HCEC 1CT (cell line): ENCODE results near the gene POU2AF2.
"Not testable (repeated sequence)": the region's sequence is repeated elsewhere in the genome, so short reads cannot be mapped to it uniquely, and the experiment has no call there.

Experiments
- DNase-seq: peaks from one replicate; pipeline ENCODE4 v3.0.0-alpha.2; 2017

Gene POU2AF2, protein sequence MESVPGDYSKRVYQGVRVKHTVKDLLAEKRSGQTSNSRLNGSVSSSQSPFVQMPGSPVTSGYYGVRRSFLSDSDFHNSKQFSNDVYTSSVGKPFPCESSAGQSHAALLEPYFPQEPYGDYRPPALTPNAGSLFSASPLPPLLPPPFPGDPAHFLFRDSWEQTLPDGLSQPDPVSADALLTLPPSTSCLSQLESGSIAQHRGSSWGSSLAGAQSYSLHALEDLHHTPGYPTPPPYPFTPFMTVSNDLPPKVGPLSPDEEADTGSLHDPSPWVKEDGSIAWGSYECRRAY

DNA sequence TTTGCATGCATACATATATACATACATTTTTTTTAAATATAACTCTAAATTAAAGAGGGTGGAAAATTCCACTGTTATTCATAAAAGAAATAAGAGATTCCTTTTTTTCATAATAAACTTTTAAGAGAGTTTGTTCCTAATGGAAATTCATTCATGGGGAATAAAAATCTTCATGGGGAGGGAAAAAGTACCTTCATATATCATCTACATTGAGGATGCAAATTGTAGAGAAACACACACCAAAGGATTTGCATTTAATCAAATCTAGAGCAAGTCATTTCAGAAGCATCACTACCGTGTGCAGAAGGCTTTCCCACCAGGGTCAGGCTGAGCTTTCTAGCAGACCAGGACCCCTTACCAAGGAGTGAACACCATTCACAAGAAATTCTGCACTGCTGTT is at the start of gene POU2AF2:
Gene POU2AF2, plus strand, starts transcription at position 301 of the 400 bp plus-strand sequence. CDS start 129 bp downstream, outside the sequence.
- no peak for DNase-seq

DNA sequence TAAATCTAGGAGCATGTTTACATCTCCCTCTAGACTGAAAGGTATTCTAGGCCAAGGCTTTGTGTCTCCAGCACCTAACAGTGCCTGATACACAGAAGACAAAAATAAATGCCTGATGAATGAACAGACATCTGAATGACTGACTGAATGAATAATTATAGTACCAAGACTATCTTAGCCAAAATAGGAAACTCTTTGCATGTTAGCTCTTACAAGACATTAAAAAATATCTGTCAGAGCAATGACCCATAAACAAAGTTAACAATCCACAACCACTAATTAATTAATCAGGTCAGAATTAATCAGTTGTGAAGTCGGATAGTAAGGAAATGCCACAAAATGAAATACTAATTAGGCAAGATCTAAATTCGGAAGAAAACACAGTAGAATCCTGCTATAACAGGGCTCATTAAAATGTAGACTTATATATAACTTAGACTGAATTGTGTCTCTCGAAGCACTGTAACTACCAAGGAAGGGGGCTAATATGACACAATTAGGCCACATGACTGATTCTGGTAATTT is 45.5 kb upstream of the POU2AF2 start:
- no peak for DNase-seq

DNA sequence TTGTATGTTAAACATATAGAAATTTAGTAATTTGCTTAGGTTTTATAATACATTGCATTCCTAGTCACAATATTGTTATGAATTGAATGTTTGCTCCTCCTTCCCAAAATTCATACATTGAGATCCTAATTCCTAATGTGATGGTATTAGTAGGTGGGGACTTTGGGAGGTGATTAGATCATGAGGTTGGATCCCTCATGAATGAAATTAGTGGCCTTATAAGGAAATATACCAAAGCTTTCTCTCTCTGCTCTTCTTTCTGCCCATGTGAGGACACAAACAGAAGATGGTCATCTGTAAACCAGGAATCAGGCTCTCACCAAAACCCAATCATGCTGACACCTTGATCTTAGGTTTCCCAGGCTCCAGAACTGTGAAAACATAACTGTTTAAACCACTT is 41.3 kb upstream of the POU2AF2 start:
- no peak for DNase-seq

DNA sequence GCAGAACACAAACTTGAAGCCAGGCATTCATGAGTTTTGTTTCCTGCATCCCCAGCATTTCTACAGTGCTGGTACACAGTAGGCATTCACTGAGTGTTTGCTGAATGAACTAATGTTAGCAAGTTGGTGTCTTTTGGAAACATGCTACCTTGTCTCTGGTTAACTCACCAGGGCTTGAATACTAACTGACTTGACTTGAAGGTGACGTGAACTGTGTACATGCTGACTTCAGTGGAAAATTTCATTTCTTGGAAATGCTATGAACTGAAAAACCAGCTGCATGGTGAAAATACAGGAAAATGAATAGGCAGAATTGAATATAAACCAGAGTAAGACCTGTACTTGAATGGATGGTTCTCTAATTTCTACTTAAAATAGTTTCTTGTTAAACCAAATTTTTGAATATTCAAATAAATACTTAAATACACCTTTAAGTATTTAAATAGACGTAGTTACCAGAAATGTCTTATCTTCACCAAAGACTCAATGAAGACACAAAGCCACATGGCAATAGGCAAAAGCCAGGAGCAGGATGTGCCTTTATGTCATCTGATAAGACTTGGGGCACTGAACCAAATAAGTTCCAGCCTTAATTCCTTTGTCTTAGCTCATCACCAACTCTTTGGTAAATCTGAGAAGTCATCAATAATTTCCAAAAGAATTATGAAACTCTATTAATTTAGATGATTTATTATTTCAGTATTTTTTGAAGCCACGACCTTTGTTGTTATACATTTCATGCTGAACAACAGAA is 39.7 kb upstream of the POU2AF2 start:
- peak; percentile 39 for DNase-seq

DNA sequence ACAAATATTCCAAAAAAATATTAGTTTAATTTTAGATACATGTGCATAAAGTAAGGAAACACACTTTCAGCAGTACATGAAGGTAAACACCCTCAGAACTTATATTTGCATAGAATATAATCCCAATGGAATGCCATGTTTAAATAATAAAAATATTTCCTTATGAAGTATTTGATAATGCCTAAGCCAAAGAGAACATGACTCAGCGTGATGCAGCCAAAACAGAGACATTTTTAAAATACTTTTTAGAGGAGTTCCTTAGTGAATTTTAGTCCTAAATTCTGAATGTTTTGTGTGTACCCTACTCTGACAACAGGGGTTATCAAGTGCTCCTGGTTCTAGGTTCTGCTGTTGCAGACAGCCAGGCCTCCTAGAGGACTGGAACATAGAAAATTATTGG is 39.1 kb upstream of the POU2AF2 start:
- peak; percentile 90 for DNase-seq

DNA sequence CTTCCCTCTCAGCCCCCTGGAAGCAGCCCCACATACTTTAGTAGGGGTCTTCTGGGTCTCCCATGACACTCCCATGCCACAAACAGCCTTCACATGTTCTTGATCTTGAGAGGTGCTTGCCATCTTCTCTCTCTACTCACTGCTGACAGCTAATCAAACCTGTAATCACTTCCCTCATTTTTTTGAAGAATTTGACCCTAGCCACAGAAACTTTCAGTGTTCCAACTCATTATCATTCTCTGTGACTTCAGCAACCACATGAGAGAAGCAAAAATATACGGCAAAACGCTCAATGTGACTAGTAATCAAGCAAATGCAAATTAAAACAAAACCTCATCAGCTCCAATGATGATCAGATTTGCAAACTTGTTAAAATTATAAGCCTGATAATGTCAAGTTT is 38.3 kb upstream of the POU2AF2 start:
- DNase-seq = no peak

DNA sequence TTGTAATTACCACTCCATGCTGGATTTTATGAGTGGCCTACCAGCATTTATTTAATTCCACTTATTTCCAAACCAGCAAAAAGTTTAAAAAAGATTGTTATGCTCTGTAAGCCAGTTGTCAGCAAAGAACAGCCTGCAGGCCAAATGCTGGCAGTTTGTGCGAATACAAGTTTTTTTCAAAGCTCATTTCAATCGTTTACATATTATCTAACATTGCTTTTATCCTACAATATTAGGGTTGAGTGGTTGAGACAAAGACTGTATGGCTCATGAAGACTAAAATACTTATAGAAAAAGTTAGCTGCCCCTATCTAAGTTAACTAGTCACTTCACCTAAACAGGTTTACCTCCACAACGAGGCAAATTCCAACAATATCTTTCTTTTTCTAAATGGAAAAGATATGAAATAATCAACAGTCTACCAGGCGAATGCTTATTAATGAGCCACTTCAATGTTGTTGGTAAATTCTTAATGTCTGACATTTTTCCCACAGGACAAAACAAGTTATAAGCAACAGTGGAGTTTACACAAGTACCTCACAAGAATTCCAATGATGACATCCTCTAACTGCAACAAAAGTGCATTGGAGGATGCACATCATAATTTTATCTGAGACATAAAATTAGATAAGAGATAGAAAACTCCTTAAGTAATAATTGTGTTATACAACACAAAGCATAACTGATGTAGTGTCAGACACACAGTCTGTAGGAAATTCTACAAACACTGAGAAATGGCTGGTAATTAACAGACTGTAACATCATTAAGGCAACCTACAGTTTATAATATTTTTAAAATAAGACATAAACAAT is 35.8 kb upstream of the POU2AF2 start:
- DNase-seq = no peak

DNA sequence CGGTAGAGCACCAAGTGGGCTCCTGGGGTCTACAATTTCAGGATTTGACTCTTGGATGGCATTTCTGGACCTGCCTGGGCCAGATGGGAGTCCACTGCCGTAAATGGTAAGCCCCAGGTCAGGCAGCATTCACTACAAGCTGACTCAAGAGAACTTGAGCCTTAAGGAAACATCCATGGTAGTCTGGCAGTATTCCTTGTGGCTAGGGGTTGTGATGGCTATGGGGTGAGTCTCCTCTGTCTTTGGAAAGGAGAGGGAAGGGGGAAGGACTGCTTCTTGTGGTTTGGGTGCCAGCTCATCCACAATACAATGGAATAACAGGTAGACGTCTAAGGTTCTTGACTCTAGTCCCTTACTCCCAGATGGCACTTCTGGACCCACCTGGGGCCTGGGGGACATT is 32.3 kb upstream of the POU2AF2 start:
- DNase-seq = no peak

DNA sequence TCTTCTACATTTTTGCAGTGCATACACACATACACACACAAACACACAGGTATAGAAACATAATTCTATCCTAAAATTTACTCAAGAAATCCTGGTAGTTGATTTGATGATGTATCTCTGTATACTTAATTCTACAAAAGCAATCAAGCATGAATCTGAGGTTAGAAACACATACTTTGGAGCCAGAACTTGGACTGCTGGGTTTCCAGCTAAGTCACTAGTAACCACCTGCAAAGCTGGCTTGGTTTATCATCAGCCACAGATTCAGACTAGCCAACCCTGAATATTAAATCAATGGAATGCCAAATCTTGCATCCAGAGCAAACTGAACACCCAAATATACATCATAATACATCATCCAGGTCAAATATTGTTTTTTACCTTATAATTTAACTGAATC is 24.8 kb upstream of the POU2AF2 start:
- no peak for DNase-seq

DNA sequence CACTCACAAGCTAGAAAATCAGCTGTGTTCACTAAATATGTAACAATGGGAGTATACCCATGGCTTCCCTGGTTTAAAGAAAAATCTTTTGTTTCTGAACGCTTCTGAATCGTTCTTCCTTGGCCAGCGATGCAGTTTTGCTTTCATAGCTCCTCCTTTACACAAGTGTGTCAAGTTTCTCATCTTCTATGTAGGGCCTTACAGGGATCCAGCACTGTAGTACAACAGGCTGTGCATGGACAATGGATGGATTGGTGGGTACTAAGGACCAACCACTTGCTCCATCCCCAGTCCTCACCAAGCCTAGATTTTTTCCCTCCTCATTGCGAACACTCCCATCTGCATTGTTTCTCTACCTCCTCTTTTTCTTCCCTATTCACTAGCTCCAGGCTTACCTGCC is 24.3 kb upstream of the POU2AF2 start:
- no peak for DNase-seq

DNA sequence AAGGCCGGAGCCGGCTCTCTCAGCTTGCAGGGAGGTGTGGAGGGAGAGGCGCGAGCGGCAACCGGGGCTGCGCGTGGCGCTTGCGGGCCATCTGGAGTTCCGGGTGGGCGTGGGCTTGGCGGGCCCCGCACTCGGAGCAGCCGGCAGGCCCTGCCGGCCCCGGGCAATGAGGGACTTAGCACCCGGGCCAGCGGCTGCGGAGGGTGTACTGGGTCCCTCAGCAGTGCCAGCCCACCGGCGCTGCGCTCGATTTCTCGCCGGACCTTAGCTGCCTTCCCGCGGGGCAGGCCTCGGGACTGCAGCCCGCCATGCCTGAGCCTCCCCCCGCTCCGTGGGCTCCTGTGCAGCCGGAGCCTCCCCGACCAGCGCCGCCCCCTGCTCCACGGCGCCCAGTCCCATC is 23.6 kb upstream of the POU2AF2 start:
- DNase-seq = not testable (repeated sequence)

DNA sequence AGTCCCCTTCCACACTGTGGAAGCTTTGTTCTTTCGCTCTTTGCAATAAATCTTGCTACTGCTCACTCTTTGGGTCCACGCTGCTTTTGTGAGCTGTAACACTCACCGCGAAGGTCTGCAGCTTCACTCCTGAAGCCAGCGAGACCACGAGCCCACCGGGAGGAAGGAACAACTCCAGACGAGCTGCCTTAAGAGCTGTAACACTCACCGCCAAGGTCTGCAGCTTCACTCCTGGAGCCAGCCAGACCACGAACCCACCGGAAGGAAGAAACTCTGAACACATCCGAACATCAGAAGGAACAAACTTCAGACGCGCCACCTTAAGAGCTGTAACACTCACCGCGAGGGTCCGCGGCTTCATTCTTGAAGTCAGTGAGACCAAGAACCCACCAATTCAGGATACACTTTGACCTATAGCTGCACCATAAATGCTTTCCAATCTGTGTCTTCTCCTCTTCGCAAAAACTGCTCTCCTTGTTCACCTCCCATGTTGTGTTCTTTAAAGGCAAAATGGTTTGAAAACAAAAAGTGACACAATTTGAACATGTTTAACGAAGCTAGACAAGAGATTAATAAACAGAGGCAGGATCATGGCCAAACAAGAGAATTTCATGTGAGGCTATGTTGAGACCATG is 22.6 kb upstream of the POU2AF2 start:
- DNase-seq = not testable (repeated sequence)

DNA sequence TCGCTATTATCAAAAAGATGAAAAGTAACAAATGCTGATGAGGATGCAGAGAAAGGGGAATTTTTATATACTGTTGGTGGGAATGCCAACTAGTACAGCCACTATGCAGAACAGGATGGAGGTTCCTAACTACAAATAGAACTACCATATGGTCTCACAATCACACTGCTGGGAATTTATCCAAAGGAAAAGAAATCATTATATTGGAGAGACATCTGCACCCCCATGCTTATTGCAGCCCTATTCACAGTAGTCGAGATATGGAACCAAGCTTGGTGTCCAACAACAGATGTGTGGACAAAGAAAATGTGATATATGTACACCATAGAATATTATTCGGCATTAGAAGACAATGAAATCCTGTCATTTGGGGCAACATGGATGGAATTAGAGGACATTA is 19.6 kb upstream of the POU2AF2 start:
- DNase-seq = no peak

DNA sequence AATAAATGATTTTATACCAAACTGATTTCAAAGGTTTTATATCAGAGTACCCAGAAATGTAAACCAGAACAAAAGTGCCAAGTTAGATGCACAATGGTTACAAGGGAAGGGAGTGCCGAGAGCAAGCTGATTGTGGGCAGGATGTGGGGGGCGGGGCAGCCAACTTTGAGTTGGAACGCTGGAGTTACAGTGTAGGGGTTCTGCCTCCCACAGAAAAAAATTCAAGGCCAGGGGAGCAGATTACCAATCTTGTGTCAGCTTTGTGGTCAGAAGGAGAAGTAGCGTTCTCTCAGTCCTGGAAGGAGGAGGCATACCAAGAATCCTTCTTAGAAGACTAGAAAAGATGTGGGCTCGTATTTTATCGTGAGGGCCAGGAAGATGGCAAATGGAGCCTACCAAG is 15.9 kb upstream of the POU2AF2 start:
- DNase-seq = no peak

DNA sequence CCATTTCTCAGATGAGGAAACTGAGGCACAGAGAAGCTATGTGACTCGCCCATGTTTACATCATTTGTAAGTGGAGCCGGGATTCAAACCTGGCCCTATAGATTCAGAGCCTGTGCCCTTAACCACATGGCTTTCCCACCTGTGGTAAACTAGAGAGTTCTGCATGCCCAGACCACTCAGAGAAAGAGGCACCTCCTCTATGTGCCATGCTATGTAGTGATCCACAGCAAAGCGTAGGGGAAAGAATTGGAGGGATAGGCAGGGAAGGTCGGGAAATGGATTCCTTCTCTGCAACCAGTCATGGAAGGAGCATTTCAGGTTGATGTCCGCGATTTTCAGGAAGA is 15.4 kb upstream of the POU2AF2 start:
- no peak for DNase-seq

DNA sequence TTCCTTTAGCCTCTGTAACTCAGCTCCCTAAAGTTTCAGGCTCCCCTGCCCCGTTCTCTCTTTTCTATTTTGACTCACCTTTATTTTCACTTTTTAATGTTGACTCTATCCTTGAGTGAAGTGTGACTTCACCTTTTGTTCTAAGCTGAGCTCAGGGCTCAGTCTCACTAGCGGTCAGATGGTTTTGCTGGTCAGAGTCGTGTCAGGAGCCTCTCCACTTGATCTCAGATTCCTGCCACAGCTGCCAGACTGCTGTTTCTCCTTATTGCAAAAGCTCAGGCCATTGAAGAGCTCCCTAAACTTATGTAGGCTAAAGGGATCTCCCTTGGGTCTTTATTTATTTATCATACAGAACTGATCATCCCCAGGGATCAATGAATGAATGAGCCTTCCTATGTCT is 13.7 kb upstream of the POU2AF2 start:
- peak; percentile 12 for DNase-seq

DNA sequence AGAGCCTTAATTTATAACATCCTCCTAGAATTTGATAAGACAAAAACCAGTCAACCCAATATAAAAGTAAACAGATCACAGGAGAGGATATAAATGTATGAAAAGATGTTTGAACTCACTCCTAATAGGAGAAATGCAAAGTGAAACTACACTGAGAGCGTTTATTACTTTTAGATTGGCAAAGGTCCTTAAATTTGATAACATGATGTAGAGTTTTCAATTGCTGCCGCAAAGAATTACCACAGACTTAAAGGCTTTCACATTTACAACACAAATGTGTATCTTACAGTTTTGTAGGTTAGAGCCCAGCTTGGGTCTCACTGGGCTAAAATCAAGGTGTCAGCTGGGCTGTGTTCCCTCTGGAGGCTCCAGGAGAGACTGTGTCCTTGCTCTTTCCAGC is 9.1 kb upstream of the POU2AF2 start:
- DNase-seq = no peak

DNA sequence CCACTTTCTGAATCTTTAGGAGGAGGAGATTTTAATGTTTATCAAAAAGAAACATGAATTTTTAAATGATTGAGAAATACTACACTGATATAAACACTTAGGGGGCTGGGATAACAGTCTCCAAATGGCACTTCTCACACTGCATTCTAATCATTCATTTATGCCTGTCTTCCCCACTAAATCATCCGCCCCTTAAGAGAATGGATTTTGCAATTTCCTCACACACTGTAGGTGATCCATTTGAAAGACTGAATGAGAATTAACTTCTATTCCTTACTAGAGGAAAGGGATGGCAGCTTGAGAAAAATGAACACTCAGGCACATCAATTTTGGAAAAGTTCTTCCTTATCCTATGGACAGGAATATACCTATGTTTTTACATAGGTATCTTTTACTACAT is 7.6 kb upstream of the POU2AF2 start:
- no peak for DNase-seq

DNA sequence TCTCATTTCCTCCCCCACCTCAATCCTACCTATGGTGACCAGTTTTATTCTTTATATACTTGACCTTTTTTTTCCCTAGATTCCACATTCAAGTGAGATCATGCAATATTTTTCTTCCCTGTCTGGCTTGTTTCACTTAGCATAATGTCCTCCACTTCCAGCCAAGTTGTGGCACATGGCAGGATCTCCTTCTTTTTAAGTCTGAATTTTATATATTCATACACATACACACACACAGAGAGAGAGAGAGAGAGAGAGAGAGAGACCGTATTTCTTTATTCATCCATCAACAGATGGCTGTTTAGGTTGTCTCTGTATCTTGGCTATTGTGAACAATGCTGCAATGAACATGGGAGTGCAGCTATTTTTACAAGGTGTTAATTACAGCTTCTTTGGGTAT is 1.4 kb downstream of the POU2AF2 start:
- DNase-seq = no peak

DNA sequence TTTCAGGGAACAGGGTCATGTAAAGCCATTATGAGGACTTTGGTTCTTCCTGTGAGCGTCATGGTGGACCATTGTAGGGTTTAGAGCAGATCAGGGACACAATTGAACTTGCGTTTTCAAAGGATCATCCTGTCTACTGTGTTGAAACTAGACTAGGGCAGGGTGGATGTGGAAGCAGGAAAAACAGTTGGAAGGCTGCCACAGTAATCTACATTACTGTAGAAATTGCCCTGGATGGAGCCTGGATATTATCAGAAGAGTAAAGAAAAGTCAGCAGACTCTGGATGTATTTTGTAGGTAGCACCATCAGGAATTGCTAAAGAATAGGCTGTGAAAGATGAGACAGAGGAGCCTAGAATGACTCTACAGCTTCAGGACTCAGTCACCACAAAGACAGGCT is 5.4 kb downstream of the POU2AF2 start:
- DNase-seq = no peak

DNA sequence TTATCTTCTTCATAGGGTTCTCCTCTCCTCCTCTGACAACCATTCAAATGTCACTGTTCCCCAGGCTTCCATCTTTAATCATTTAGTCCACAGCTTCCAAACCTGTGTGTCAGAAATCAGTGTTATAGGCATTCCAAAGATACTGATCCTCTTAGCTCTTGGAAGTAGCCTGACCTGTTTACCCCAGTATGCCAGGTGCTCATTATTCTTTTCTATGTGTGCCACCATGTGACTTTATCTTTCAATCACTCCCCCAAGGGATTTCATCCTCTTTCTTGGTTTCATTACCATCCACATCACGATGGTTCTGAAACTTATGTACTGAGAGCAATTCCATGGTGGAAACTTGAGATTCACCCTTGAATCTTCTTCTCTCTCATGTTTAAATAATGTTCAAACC is 7.6 kb downstream of the POU2AF2 start:
- DNase-seq = no peak

DNA sequence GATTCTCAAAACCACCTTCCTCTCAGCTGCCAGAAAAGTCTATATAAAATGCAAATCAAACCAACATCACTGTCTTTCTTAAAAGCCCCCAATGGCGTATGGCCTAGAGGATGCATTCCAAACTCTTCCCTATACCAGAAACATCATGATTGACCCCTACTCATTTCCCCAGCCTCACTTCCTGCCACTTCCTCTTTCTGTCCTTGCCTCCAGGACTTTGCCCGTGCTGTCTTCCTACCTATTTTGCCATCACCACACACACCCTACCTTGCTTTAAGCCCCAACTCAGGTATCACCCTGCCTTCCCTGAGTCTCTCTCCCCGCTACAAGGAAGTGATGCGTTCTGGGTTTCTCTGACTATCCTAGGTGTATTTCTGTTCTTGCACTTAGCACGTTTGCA is 8.1 kb downstream of the POU2AF2 start:
- DNase-seq = no peak

DNA sequence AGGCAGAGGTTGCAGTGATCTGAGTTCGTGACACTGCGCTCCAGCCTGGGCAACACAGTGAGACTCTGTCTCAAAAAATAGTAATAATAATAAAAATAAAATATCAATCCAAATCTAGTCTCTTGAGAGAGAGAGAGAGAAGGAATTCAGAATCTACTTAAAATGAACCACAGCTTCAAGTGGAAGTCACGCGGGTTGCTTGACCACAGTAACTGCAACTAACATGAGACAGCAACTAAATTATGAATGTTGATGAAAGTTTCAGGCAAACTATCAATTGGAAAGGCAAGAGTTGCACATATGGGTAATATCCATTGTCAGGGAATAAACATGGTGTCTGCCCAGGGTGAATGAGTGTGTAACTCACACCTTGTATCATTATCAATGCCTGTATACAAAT is 12.5 kb downstream of the POU2AF2 start:
- DNase-seq = no peak
